Activated CD4-positive, alpha-beta T cell treated with anti-CD3 and anti-CD28 coated beads, Interleukin-2, amount 10 ng/mL, durations not matched to agents 24 days and 14 days (primary cell): ENCODE measurements around the gene KIF26B. TPM values are rescaled to one million over a fixed set of nuclear protein-coding genes. Genes with fewer than 3 reads are reported as not detected.
"Not testable (repeated sequence)": the region's sequence is repeated elsewhere in the genome, so short reads cannot be mapped to it uniquely, and the experiment has no call there.

Experiments used
- DNase-seq: peaks from one replicate; pipeline ENCODE4 v3.0.0; 2022
- H3K27ac Mint-ChIP-seq: one replicate; pipeline ENCODE4 v1.8.0; 2022; ENCODE audit warnings: mild to moderate bottlenecking, mixed read lengths
- H3K27me3 Mint-ChIP-seq: one replicate; pipeline ENCODE4 v1.8.0; 2022; ENCODE audit warnings: mixed read lengths
- H3K36me3 Mint-ChIP-seq: one replicate; pipeline ENCODE4 v1.8.0; 2022; ENCODE audit warnings: low read depth, mild to moderate bottlenecking, mixed read lengths
- H3K4me1 Mint-ChIP-seq: one replicate; pipeline ENCODE4 v1.8.0; 2021; ENCODE audit warnings: mixed read lengths
- H3K4me3 Mint-ChIP-seq: one replicate; pipeline ENCODE4 v1.8.0; 2022; ENCODE audit warnings: mild to moderate bottlenecking, moderate library complexity, mixed read lengths
- H3K9me3 Mint-ChIP-seq: one replicate; pipeline ENCODE4 v1.8.0; 2021; ENCODE audit warnings: mixed read lengths
- intact Hi-C: fragments of 100-400 bp; cut with micrococcal nuclease; formaldehyde crosslinking; loops from one replicate; pipeline ENCODE4 v1.15.1; 2023
- total RNA-seq: library from RNA; stranded (reverse); gene quantifications from 2 replicates; pipeline ENCODE4 v1.2.3, GENCODE V29; 2022

The KIF26B gene
- total RNA-seq, 1 donor from 2014 or later, result 0.07 TPM

GRCh38 chr1:245124241-245124640 is 30.5 kb upstream of the KIF26B start:
- no peaks in the 10 kb centered on the region for H3K9me3 Mint-ChIP-seq
- no peaks in the 10 kb centered on the region for H3K4me1 Mint-ChIP-seq
- H3K4me3 Mint-ChIP-seq, result no peak overlapping the region
- H3K36me3 Mint-ChIP-seq, result no peaks in the 10 kb centered on the region
- peaks cover 1% of the 10 kb centered on the region for H3K27me3 Mint-ChIP-seq
- DNase-seq, result no peak
- no peak overlapping the region for H3K27ac Mint-ChIP-seq
- intact Hi-C loops, result no loop called here

- no peaks in the 10 kb centered on the region for H3K36me3 Mint-ChIP-seq
- H3K27ac Mint-ChIP-seq, result no peak overlapping the region
- DNase-seq, result no peak
- H3K4me1 Mint-ChIP-seq, result no peaks in the 10 kb centered on the region
- H3K27me3 Mint-ChIP-seq, result peaks cover 1% of the 10 kb centered on the region
- H3K9me3 Mint-ChIP-seq, result no peaks in the 10 kb centered on the region
- no peak overlapping the region for H3K4me3 Mint-ChIP-seq
- intact Hi-C loops, result no loop called here
Observed at GRCh38 chr1:245124644-245125043, 30.1 kb upstream of the KIF26B start.

- no peak for DNase-seq
- Mint-ChIP-seq H3K9me3 (no peaks in the 10 kb centered on the region), H3K4me1 (no peaks in the 10 kb centered on the region), H3K36me3 (no peaks in the 10 kb centered on the region), H3K27me3 (peaks cover 1% of the 10 kb centered on the region), H3K4me3 (no peak overlapping the region), H3K27ac (no peak overlapping the region)
- intact Hi-C loops, result no loop called here
Observed at GRCh38 chr1:245126530-245126929, 28.3 kb upstream of the KIF26B start.

- Mint-ChIP-seq H3K27ac (no peak overlapping the region), H3K36me3 (no peaks in the 10 kb centered on the region), H3K4me3 (no peak overlapping the region), H3K27me3 (peaks cover 1% of the 10 kb centered on the region), H3K4me1 (no peaks in the 10 kb centered on the region), H3K9me3 (no peaks in the 10 kb centered on the region)
- intact Hi-C loops, result no loop called here
- DNase-seq, result no peak
Observed at GRCh38 chr1:245128381-245129101, 26.2 kb upstream of the KIF26B start.

DNA sequence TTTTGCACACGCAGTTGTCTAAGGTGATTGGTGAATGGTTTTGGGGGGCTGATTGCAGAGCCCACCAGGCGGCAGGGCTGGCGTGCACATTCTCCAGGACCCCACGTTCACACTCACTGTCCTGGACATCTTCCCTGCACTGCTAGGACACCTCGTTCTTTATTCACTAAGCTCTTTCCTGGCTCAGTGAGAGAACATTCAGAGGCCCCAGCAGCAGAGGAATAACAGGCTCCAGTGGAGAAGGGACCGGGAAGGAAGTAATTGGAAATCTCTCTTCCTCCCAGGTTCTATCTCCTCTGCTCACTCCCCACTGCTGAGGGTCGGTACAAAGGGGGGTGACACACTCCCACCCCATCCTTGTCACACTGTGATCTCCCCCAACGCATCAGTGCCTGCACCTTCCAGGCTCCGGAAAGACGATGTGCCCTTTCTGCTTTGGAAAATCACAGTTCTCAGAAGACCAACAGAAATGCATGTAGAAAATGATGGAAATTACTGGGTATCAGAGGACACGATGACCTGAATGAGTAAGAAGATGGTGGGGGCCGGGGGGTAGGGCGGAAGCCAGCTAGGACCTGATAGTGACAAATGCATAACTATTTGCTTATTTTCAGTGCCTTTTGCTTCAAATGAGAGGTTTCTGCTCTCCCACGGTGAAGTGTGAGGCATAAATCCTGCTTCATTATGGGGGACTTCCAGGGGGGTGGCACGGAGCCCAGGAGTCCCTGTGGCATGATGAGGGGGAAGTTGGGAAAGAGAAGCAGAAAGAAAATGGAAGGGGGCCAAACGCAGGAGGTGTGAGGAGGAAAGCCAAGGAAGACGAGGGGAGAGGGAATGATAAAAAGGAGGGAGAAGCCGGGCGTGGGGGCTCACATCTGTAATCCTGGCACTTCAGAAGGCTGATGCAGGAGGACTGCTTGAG is 25.2 kb upstream of the KIF26B start:
- no peak for DNase-seq
- Mint-ChIP-seq H3K4me3 (no peak overlapping the region), H3K27me3 (peaks cover 1% of the 10 kb centered on the region), H3K4me1 (no peaks in the 10 kb centered on the region), H3K27ac (no peak overlapping the region), H3K9me3 (no peaks in the 10 kb centered on the region), H3K36me3 (no peaks in the 10 kb centered on the region)
- intact Hi-C loops, result no loop called here

- H3K4me1 Mint-ChIP-seq, H3K27me3 Mint-ChIP-seq: not testable (repeated sequence)
Observed at GRCh38 chr1:245130281-245131025, 24.3 kb upstream of the KIF26B start.

GRCh38 chr1:245131026-245131393 is 23.8 kb upstream of the KIF26B start:
- no peak for DNase-seq
- Mint-ChIP-seq H3K4me3 (no peak overlapping the region), H3K27ac (no peak overlapping the region), H3K4me1 (no peaks in the 10 kb centered on the region), H3K9me3 (no peaks in the 10 kb centered on the region), H3K27me3 (peaks cover 1% of the 10 kb centered on the region), H3K36me3 (no peaks in the 10 kb centered on the region)
- intact Hi-C loops, result no loop called here

More at GRCh38 chr1:245130281-245131025, 24.3 kb upstream of the KIF26B start:
- intact Hi-C loops, H3K36me3 Mint-ChIP-seq, H3K9me3 Mint-ChIP-seq, DNase-seq, H3K4me3 Mint-ChIP-seq, H3K27ac Mint-ChIP-seq: not testable (repeated sequence)

GRCh38 chr1:245132771-245133170 is 22.0 kb upstream of the KIF26B start:
- intact Hi-C loops, result no loop called here
- Mint-ChIP-seq H3K36me3 (no peaks in the 10 kb centered on the region), H3K27ac (no peak overlapping the region), H3K9me3 (no peaks in the 10 kb centered on the region), H3K4me1 (no peaks in the 10 kb centered on the region), H3K4me3 (no peak overlapping the region), H3K27me3 (peaks cover 3% of the 10 kb centered on the region)
- DNase-seq, result no peak

DNA sequence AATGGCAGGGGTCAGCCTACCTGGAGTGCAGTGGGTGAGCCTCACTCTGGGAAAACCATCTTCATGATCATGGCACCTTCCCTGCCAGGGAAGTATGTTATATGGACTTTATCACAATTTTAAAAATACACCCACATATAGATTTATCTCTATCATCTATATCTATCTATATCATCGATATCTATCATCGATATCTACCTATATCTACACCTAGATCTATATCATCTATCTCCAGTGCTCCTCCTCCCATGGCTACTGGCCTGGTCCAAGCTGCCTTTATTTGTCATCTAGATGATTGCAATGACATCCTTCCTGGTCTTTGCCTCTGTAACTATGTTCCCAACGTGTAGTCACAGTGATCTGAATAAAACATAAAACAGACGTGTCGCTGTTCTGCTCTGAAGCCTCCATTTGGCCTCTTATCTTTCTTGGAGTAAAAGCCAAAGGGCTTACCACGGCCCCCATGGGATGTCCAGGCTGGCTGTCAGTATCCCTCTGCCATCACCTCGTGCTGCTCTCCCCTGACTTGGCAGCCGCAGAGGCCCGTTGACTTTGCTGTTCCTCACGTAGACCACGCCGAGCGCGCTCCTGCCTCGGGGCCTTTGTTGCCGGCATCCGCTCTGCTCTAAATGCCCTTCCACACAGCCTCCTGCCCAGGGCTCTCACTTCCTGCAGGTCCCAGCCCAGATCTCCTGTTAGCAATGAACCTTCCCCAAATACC is 20.6 kb upstream of the KIF26B start:
- Mint-ChIP-seq H3K27ac (no peak overlapping the region), H3K4me1 (no peaks in the 10 kb centered on the region), H3K9me3 (no peaks in the 10 kb centered on the region), H3K36me3 (no peaks in the 10 kb centered on the region), H3K4me3 (no peak overlapping the region), H3K27me3 (peaks cover 2% of the 10 kb centered on the region)
- intact Hi-C loops, result no loop called here
- DNase-seq, result no peak

GRCh38 chr1:245142171-245142798 is 12.5 kb upstream of the KIF26B start:
- Mint-ChIP-seq H3K9me3 (no peaks in the 10 kb centered on the region), H3K27ac (no peak overlapping the region), H3K4me1 (no peaks in the 10 kb centered on the region), H3K4me3 (no peak overlapping the region), H3K27me3 (no peaks in the 10 kb centered on the region), H3K36me3 (no peaks in the 10 kb centered on the region)
- no peak for DNase-seq
- intact Hi-C loops, result no loop called here

- no peak for DNase-seq
- H3K27ac Mint-ChIP-seq, result no peak overlapping the region
- H3K9me3 Mint-ChIP-seq, result no peaks in the 10 kb centered on the region
- no peaks in the 10 kb centered on the region for H3K4me1 Mint-ChIP-seq
- intact Hi-C loops, result no loop called here
- H3K27me3 Mint-ChIP-seq, result no peaks in the 10 kb centered on the region
- no peaks in the 10 kb centered on the region for H3K36me3 Mint-ChIP-seq
- H3K4me3 Mint-ChIP-seq, result no peak overlapping the region
Observed at GRCh38 chr1:245142976-245143375, 11.8 kb upstream of the KIF26B start.

DNA sequence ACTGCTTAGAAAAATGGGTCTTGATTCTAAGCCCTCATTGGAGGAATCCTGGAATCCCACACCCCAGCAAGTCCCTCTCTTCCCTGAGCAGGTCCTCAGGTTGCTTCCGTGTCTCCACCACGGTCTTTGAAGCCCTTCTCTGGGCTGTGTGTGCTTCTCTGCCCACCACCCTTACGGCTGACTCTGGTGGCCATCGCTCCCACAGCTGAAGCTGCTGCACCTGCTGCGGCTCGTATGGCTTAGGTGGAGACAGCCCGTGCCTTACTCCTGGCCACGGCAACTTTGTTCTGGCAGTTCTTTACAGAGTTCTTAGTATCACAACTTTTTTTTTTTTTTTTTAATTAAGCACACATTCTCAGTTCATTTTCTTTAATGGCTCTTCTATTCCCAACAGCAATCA is 10.9 kb upstream of the KIF26B start:
- Mint-ChIP-seq H3K4me1 (no peaks in the 10 kb centered on the region), H3K27me3 (peaks cover 4% of the 10 kb centered on the region), H3K27ac (no peak overlapping the region), H3K36me3 (no peaks in the 10 kb centered on the region), H3K4me3 (no peak overlapping the region), H3K9me3 (no peaks in the 10 kb centered on the region)
- no peak for DNase-seq
- intact Hi-C loops, result no loop called here

- H3K9me3 Mint-ChIP-seq, result no peaks in the 10 kb centered on the region
- peaks cover 34% of the 10 kb centered on the region for H3K27me3 Mint-ChIP-seq
- H3K4me3 Mint-ChIP-seq, result no peak overlapping the region
- no peak for DNase-seq
- H3K4me1 Mint-ChIP-seq, result peaks cover under 1% of the 10 kb centered on the region
- H3K36me3 Mint-ChIP-seq, result no peaks in the 10 kb centered on the region
- intact Hi-C loops, result no loop called here
- H3K27ac Mint-ChIP-seq, result no peak overlapping the region
Observed at GRCh38 chr1:245148069-245148468, 6.7 kb upstream of the KIF26B start.
